ENCODE measurements around the gene PRKCQ.
"Not testable (repeated sequence)": the region's sequence is repeated elsewhere in the genome, so short reads cannot be mapped to it uniquely, and the experiment has no call there.

PRKCQ gene

GRCh38 chr10:6589287-6590094 lies 9.4 kb upstream of the PRKCQ start:
- no peak for TF ChIP-seq CTCF (conservative IDR thresholded peaks at IDR 0.05; ENCODE audit: low read depth, low read length)
- no peak overlapping the region for H3K4me3 ChIP-seq (ENCODE audit: low read length)
- no peak for DNase-seq (ENCODE audit: low read depth)

DNA sequence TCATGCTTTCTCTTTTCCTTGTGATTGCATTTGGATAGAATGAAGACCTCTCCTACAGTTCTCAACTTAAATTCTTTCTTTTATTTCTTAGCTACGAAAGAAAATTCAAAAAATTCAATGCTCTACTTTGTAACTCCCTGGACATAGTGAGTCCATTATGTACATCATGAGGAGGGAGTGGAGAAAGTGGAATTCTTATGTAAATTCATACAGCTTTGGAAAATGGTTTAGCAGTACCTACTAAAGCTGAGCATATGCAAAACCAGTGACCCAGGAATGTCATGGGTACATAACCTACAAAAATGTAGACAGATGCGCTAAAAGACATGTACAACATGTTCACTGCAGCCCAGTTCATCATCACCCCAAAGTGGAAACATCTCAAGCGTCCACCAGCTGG lies 8.8 kb upstream of the PRKCQ start:
- no peak for TF ChIP-seq CTCF (conservative IDR thresholded peaks at IDR 0.05; ENCODE audit: low read depth, low read length)
- H3K4me3 ChIP-seq (ENCODE audit: low read length): no peak overlapping the region
- no peak for DNase-seq (ENCODE audit: low read depth)

DNA sequence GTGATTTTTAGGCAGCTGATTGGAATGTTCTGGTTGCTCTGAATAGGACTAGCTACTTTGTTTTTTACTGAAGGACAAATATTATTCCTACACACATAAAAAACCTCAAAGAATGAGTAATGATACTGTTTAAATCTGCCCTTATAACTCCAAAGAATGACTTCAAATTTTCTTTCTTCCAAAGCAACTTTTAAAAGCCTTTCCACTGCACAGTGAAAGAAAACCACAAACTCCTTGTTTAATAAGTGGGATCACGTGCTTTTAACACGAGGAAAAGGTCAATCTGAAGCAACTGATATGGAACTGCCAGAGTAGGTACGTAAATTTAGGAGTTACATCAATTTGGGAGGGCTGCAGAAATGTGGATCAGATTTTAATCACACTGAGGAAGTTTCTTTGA lies 8.0 kb upstream of the PRKCQ start:
- no peak for TF ChIP-seq CTCF (conservative IDR thresholded peaks at IDR 0.05; ENCODE audit: low read depth, low read length)
- no peak for DNase-seq (ENCODE audit: low read depth)
- H3K4me3 ChIP-seq (ENCODE audit: low read length): no peak overlapping the region

DNA sequence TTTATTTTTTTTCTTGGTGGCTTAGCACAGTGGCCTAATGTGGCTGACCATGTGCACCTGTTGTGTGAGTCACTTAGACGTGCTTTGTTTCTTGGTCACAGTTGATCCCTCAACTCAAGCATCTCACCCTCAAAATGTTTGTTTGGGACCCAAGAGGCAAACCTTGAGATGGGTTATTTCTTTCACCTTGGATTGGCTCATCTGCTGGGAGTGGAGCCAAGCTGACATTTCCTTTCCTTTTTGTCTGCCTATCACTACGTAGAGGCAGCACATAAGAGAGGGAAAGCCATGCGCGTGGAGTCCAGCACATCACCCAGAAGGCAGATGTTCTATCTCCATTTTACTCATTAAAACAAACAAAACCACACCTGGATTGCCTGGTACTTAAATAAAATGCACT lies 6.4 kb upstream of the PRKCQ start:
- no peak overlapping the region for H3K4me3 ChIP-seq (ENCODE audit: low read length)
- no peak for TF ChIP-seq CTCF (conservative IDR thresholded peaks at IDR 0.05; ENCODE audit: low read depth, low read length)
- no peak for DNase-seq (ENCODE audit: low read depth)

DNA sequence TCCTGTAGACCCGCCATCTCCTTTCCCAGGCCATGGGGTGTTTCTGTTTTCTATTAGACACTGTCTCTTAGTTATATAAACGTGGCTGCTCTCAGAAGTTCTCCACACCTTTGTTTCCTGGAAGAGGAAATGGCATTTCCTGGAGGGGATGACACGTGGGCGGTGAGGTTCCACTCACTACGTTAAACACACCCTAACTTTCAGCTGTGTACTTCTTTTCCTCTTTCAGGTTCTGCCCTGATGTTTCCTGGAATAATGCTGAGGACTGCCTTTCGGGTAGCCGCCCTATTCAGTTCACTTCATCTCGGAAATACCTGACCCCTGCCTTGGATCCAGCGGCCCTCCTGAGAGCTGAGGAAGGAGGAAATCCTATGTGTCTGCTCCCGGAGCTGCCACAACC lies 3.4 kb upstream of the PRKCQ start:
- no peak for TF ChIP-seq CTCF (conservative IDR thresholded peaks at IDR 0.05; ENCODE audit: low read depth, low read length)
- H3K4me3 ChIP-seq (ENCODE audit: low read length): no peak overlapping the region
- no peak for DNase-seq (ENCODE audit: low read depth)

DNA sequence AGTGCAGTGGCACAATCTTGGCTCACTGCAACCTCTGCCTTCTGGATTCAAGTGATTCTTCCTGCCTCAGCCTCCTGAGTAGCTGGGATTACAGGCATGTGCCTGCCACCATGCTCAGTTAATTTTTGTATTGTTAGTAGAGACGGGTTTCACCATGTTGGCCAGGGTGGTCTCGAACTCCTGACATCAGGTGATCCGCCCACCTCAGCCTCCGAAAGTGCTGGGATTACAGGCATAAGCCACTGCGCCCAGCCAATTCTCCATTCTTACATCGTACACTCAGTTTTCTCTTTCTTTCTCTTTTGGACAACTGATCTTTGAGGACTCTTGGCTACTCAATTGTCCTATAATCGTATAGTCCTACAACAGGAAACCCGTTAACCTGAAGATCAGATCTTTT lies 2.8 kb upstream of the PRKCQ start:
- not testable (repeated sequence) for DNase-seq (ENCODE audit: low read depth); H3K4me3 ChIP-seq (ENCODE audit: low read length)

GRCh38 chr10:6582298-6582697 lies 2.2 kb upstream of the PRKCQ start:
- H3K4me3 ChIP-seq (ENCODE audit: low read length): no peak overlapping the region
- no peak for DNase-seq (ENCODE audit: low read depth)
- TF ChIP-seq CTCF (conservative IDR thresholded peaks at IDR 0.05; ENCODE audit: low read depth, low read length): no peak

All from retinal pigment epithelial cell (primary cell).